AG04450 (cell line): ENCODE results near the gene CEP83. TPM values are rescaled to one million over a fixed set of nuclear protein-coding genes. Genes with fewer than 3 reads are reported as not detected.

Source experiments
- CTCF ChIA-PET: fragments of 300-600, 350-600 bp; formaldehyde crosslinking; extraction: SDS; loops from one replicate; lab custom pipeline; 2022; ENCODE audit warnings: antibody characterized with exemption, inconsistent platforms; lab: Charles Lee
- POLR2A ChIA-PET: fragments of 350-600 bp; formaldehyde crosslinking; extraction: SDS; loops from one replicate; lab custom pipeline; 2021; ENCODE audit warnings: antibody characterized with exemption, inconsistent platforms; lab: Yijun Ruan, JAX
- DNase-seq: peaks from one replicate; pipeline ENCODE4 v3.0.0-alpha.2; 2011; ENCODE audit warnings: low read depth, low spot score
- H3K27ac ChIP-seq: one replicate; pipeline ENCODE4 v1.5.1; 2012; ENCODE audit warnings: low read depth, low read length, control low read depth
- H3K27me3 ChIP-seq: one replicate; pipeline ENCODE4 v1.6.0; 2012; ENCODE audit warnings: low read length; ENCODE audit not compliant: control insufficient read depth, insufficient read depth
- H3K4me3 ChIP-seq: 2 replicates; pipeline ENCODE4 v1.5.1; 2011; ENCODE audit warnings: mild to moderate bottlenecking, low read depth, low read length, control low read depth
- H3K9me3 ChIP-seq: 2 replicates; pipeline ENCODE4 v1.5.1; 2012; ENCODE audit warnings: low read length; ENCODE audit not compliant: control insufficient read depth, insufficient read depth
- polyA plus RNA-seq: library from polyadenylated mRNA; depleted of rRNA; stranded (reverse); fragments of >200 nt; gene quantifications from 2 replicates; pipeline ENCODE4 v1.2.3, GENCODE V29; 2011
- TF ChIP-seq, protein P1 (sequence below): IDR thresholded peaks from 2 replicates; pipeline ENCODE4 v1.5.1; 2011; ENCODE audit warnings: low read depth, low read length, control low read depth, inconsistent platforms

CEP83 gene
- polyA plus RNA-seq, 1 experiment = 10.0 TPM

DNA sequence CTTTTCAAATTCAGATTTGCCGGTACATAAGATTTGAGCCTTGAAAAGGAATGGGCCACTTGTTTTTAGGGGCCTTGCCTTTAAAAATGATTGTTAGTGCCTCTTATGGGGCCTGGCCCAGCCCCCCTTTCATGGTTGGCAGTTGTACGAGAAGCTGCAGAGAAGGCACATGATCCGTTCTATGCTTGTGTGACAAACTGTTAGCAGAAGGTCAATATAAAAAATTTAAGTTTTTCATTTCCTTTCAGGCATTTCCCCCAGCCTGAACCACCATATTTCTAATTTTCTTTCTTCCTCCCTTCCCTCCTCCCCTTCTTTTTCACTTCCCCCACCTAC is 192.2 kb downstream of the CEP83 start:
- POLR2A ChIA-PET = no interaction called here
- no peak overlapping the region for H3K4me3 ChIP-seq

DNA sequence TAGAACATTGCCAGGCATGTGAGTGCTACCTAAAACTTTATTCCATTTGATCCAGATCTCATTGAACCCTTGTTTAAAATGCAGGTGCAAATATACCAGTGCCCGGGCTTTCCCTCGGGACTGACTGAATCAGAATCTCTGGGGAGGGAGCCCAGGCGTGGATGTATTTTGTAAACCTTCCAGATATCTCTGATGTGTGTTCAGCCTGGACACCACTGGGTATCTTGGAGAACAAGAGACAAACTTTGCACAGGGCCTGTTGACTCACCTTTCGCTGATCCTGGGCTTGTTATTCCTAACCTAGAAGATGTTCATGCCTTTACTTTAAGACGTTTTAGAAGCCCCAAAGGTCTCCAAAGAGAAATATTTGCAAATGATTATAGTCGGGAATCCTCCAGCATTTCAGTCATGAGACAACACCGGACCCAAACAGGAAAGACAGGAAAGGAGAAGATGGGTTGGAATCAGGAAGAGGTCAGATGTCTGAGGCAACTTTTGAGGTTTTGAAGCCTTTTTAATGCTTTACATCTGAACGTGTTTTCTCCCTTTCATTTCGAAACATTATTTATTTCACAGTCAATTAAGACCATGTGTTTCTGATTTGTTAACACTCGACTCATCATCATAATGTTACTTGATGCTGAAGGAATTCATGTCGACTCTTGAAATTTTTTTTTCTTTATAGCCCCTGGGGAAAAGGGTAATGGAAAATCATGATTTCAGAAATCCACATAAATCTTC is 192.7 kb downstream of the CEP83 start:
- ChIA-PET POLR2A (no interaction called here), CTCF (no interaction called here)
- Histone ChIP-seq H3K4me3 (no peak overlapping the region), H3K9me3 (no peaks in the 10 kb centered on the region; the same call in 1 of the 2 replicates), H3K27ac (peak overlapping the region; percentile 68), H3K27me3 (peaks cover 7% of the 10 kb centered on the region)
- TF ChIP-seq, protein P1, sequence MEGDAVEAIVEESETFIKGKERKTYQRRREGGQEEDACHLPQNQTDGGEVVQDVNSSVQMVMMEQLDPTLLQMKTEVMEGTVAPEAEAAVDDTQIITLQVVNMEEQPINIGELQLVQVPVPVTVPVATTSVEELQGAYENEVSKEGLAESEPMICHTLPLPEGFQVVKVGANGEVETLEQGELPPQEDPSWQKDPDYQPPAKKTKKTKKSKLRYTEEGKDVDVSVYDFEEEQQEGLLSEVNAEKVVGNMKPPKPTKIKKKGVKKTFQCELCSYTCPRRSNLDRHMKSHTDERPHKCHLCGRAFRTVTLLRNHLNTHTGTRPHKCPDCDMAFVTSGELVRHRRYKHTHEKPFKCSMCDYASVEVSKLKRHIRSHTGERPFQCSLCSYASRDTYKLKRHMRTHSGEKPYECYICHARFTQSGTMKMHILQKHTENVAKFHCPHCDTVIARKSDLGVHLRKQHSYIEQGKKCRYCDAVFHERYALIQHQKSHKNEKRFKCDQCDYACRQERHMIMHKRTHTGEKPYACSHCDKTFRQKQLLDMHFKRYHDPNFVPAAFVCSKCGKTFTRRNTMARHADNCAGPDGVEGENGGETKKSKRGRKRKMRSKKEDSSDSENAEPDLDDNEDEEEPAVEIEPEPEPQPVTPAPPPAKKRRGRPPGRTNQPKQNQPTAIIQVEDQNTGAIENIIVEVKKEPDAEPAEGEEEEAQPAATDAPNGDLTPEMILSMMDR = no peak
- peak; percentile 43 for DNase-seq

More for the DNA sequence above, 192.2 kb downstream of the CEP83 start:
- no peaks in the 10 kb centered on the region; the same call in 1 of the 2 replicates for H3K9me3 ChIP-seq
- CTCF ChIA-PET = no interaction called here
- TF ChIP-seq, protein P1 = no peak
- H3K27me3 ChIP-seq = peaks cover 7% of the 10 kb centered on the region
- H3K27ac ChIP-seq = peak overlapping the region; percentile 52
- DNase-seq = no peak

- TF ChIP-seq, protein P1 = no peak
- Histone ChIP-seq H3K4me3 (no peak overlapping the region), H3K27ac (no peak overlapping the region), H3K27me3 (peaks cover 7% of the 10 kb centered on the region), H3K9me3 (no peaks in the 10 kb centered on the region; the same call in 1 of the 2 replicates)
- no peak for DNase-seq
- CTCF ChIA-PET = no interaction called here
- POLR2A ChIA-PET = no interaction called here
Observed at GRCh38 chr12:94265966-94266745, 193.5 kb downstream of the CEP83 start.

DNA sequence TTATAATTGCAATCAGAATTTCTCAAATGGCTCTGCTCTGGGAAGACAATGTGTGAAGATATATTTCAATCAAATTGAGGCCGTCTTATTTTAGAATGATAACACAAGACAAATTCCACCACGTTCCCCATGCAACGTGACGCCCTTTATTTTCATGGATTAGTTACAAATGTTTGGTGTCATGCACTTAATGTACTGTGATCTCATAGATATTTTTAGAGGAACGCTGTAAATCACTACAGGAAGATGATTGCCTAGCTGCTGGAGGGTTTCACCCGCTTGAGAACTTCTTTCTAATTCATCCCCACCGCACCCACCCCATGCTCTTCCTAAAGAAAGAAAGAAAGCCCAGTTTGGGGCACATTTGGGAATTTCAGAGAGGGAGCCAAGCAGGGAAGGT is 194.1 kb downstream of the CEP83 start:
- DNase-seq = no peak
- no peak overlapping the region for H3K4me3 ChIP-seq
- peaks cover 7% of the 10 kb centered on the region for H3K27me3 ChIP-seq
- TF ChIP-seq, protein P1 = no peak
- no peaks in the 10 kb centered on the region; the same call in 1 of the 2 replicates for H3K9me3 ChIP-seq
- POLR2A ChIA-PET = no interaction called here
- no peak overlapping the region for H3K27ac ChIP-seq
- CTCF ChIA-PET = no interaction called here
